ENCODE measurements around the gene COL4A1.

DNA sequence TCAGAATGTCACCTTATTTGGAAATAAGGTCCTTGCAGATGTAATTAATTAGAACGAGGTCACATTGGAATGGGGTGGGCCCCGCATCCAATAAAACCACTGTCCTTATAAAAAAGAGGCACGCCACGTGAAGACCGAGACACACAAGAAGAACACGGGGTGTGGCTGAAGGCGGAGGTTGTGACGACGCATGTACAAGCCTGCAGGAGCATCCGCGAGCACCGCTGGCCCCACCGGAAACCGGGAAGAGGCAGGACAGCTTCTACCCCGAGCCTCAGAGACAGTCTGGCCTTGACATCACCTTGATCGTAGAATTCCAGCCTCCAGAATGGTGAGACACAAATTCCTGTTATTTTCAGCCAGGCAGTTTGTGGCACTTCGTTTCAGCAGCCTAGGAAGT is 177.9 kb downstream of the COL4A1 start:
- TF ChIP-seq, protein P1, sequence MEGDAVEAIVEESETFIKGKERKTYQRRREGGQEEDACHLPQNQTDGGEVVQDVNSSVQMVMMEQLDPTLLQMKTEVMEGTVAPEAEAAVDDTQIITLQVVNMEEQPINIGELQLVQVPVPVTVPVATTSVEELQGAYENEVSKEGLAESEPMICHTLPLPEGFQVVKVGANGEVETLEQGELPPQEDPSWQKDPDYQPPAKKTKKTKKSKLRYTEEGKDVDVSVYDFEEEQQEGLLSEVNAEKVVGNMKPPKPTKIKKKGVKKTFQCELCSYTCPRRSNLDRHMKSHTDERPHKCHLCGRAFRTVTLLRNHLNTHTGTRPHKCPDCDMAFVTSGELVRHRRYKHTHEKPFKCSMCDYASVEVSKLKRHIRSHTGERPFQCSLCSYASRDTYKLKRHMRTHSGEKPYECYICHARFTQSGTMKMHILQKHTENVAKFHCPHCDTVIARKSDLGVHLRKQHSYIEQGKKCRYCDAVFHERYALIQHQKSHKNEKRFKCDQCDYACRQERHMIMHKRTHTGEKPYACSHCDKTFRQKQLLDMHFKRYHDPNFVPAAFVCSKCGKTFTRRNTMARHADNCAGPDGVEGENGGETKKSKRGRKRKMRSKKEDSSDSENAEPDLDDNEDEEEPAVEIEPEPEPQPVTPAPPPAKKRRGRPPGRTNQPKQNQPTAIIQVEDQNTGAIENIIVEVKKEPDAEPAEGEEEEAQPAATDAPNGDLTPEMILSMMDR (IDR thresholded peaks at IDR 0.05) = no peak
- TF ChIP-seq POLR2A (IDR thresholded peaks at IDR 0.05) = no peak
